GM12878 (cell line): Measurements from ENCODE around the gene BCAR3. TPM values are rescaled to one million over a fixed set of nuclear protein-coding genes. Genes with fewer than 3 reads are reported as not detected.

Experiments used
- ATAC-seq: fragments of 200-7000 bp; cut with Tn5 transposase; 3 replicates; pipeline ENCODE4 v1.9.1; 2020; ENCODE audit warnings: mild to moderate bottlenecking, moderate library complexity
- BruUV-seq: library from RNA; stranded (reverse); fragments of 400-500 nt; replicated peaks from 2 replicates; lab custom pipeline; 2021; lab: Mats Ljungman, UMichigan
- CTCF ChIA-PET: fragments of 300-600 bp; sonication (Branson Sonifier 250); formaldehyde crosslinking; extraction: SDS; loops from one replicate; lab custom pipeline; 2021; ENCODE audit warnings: inconsistent platforms; lab: Yijun Ruan, JAX
- POLR2A ChIA-PET: fragments of 350-600 bp; formaldehyde crosslinking; extraction: SDS; loops from one replicate; lab custom pipeline; 2021; ENCODE audit warnings: inconsistent platforms; lab: Charles Lee
- RAD21 ChIA-PET: fragments of 300-600 bp; sonication (Branson Sonifier 250); formaldehyde crosslinking; loops from one replicate; lab custom pipeline; 2023; ENCODE audit warnings: antibody characterized with exemption; ENCODE audit not compliant: unreplicated experiment; lab: Charles Lee
- SMC1A ChIA-PET: fragments of 300-600 bp; sonication (Branson Sonifier 250); formaldehyde crosslinking; loops from one replicate; lab custom pipeline; 2023; ENCODE audit not compliant: unreplicated experiment, uncharacterized antibody; lab: Charles Lee
- DNase-seq: peaks from one replicate; pipeline ENCODE4 v3.0.0-alpha.2; 2011; ENCODE audit warnings: low read depth, low spot score
- FAIRE-seq: peaks from 3 replicates; lab custom pipeline; 2011; peaks lifted over from hg19 to GRCh38; lab: Jason Lieb, UNC
- H2AFZ ChIP-seq: 2 replicates; pipeline ENCODE4 v1.6.0; 2011; ENCODE audit warnings: low read depth, low read length, control low read depth; ENCODE audit not compliant: control insufficient read depth
- H3K27ac ChIP-seq: 2 replicates; pipeline ENCODE4 v1.5.1; 2011; ENCODE audit warnings: control low read depth; ENCODE audit not compliant: control insufficient read depth, insufficient read depth
- H3K27me3 ChIP-seq, 2 experiments: replicated peaks in 1 of 2; 2 replicates each; pipeline versions ENCODE4 v1.6.0 to v1.6.1; 2011; ENCODE audit warnings: low read length in 1 of 2; ENCODE audit not compliant: control insufficient read depth in 2 of 2, insufficient read depth in 2 of 2
- H3K36me3 ChIP-seq, 2 experiments: 2 replicates each; pipeline ENCODE4 v1.5.1; 2011; ENCODE audit warnings: low read length in 1 of 2; ENCODE audit not compliant: control insufficient read depth in 2 of 2, insufficient read depth in 2 of 2
- H3K4me1 ChIP-seq: 2 replicates; pipeline ENCODE4 v1.6.1; 2011; ENCODE audit warnings: mild to moderate bottlenecking, low read length, moderate library complexity, mixed read lengths; ENCODE audit not compliant: control insufficient read depth, insufficient read depth
- H3K4me2 ChIP-seq: 2 replicates; pipeline ENCODE4 v1.6.0; 2011; ENCODE audit warnings: control low read depth; ENCODE audit not compliant: control insufficient read depth, insufficient read depth
- H3K4me3 ChIP-seq: fragments of 200-600 bp; sonication (generic); 2 replicates; pipeline ENCODE4 v1.5.1; 2016
- H3K79me2 ChIP-seq: 2 replicates; pipeline ENCODE4 v1.6.0; 2011; ENCODE audit warnings: low read length; ENCODE audit not compliant: control insufficient read depth, insufficient read depth
- H3K9ac ChIP-seq: 2 replicates; pipeline ENCODE4 v1.8.0; 2011; ENCODE audit warnings: low read length, control low read depth, mixed read lengths; ENCODE audit not compliant: control insufficient read depth, insufficient read depth
- H3K9me3 ChIP-seq: replicated peaks from 3 replicates; pipeline ENCODE4 v1.5.1; 2011; ENCODE audit warnings: mild to moderate bottlenecking, low read length; ENCODE audit not compliant: control insufficient read depth, insufficient read depth
- H4K20me1 ChIP-seq: 2 replicates; pipeline ENCODE4 v1.6.0; 2011; ENCODE audit not compliant: control insufficient read depth, insufficient read depth
- IKZF2 ChIP-seq, 2 experiments: fragments of 450-650 bp; IDR thresholded peaks; 2 replicates each; pipeline ENCODE4 v1.6.1; 2017; ENCODE audit warnings: mild to moderate bottlenecking in 2 of 2, moderate library complexity in 2 of 2
- NR2F1 ChIP-seq: fragments of 450-650 bp; conservative IDR thresholded peaks from 2 replicates; pipeline ENCODE4 v1.6.1; 2017; ENCODE audit warnings: mild to moderate bottlenecking
- SPI1 ChIP-seq: IDR thresholded peaks from 2 replicates; pipeline ENCODE4 v1.6.1; 2011; ENCODE audit warnings: low read depth, mild to moderate bottlenecking, low read length, moderate library complexity, borderline replicate concordance; ENCODE audit not compliant: insufficient read depth
- WGBS: methylation state at CpG from one replicate; pipeline ENCODE4 v1.1.6; 2016; ENCODE audit warnings: low lambda C conversion rate; ENCODE audit not compliant: insufficient replicate concordance, insufficient coverage; ENCODE audit errors: missing lambda C conversion rate; 5-methylcytosine and 5-hydroxymethylcytosine counted together
- in situ Hi-C: fragments of 300-500 bp; cut with MboI; formaldehyde crosslinking; loops from 9 replicates; pipeline ENCODE4 v1.14.3; 2018; ENCODE audit warnings: mixed read lengths
- intact Hi-C: fragments of 100-400 bp; cut with micrococcal nuclease; formaldehyde crosslinking; loops from one replicate; pipeline ENCODE4 v1.14.2; 2022; ENCODE audit not compliant: unreplicated experiment
- polyA plus RNA-seq, 11 experiments: library from polyadenylated mRNA; depleted of rRNA in 4 of 11; unstranded in 6 of 11; stranded (reverse) in 5 of 11; fragments of >200 nt; fragmentation: Nextera tagmentation in 4 of 11; fragmentation: Illumina TruSeq in 1 of 11; extraction: Ambion mirVana in 4 of 11; extraction: Trizol in 1 of 11; gene quantifications; 1 replicate in 1 of 11; 2 replicates in 10 of 11; pipeline versions ENCODE4 v1.2.1 to v1.2.3, GENCODE V29; 2011 to 2016; ENCODE audit warnings: inconsistent platforms in 2 of 11, missing spikeins in 2 of 11, low read depth in 1 of 11
- total RNA-seq, 4 experiments: library from RNA; depleted of rRNA in 3 of 4; stranded (reverse); fragments of >200 nt in 3 of 4; fragmentation: Illumina TruSeq in 1 of 4; extraction: Trizol in 1 of 4; gene quantifications; 2 replicates each; pipeline versions ENCODE4 v1.2.1 to v1.2.3, GENCODE V29; 2013 to 2021

Gene BCAR3
- total and polyA plus RNA-seq, 10 of the 15 experiments (the other 5 are each of a cell fraction or from before 2014, with no cell fraction given): 1.3 to 6.6 (median 1.8) TPM

DNA sequence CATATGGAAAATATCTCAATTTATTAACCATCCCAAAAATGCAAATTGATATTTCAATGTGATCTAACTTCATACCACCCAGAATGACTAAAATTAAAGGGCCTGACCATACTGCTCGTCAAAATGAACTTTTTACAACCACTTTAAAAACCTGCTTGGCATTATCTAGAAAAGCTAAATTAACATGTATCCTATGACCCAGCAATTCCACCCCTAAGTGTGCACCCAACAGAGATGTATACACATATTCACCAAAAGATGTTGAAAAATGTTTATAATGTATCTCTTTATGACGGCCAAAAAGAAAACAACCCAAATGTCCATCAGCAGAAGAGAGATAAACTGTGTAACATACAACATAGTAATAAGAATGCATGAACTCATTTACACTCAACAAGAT is 1.6 kb upstream of the BCAR3 start (continued):
- no peak for TF ChIP-seq IKZF2 (IDR thresholded peaks at IDR 0.05)

DNA sequence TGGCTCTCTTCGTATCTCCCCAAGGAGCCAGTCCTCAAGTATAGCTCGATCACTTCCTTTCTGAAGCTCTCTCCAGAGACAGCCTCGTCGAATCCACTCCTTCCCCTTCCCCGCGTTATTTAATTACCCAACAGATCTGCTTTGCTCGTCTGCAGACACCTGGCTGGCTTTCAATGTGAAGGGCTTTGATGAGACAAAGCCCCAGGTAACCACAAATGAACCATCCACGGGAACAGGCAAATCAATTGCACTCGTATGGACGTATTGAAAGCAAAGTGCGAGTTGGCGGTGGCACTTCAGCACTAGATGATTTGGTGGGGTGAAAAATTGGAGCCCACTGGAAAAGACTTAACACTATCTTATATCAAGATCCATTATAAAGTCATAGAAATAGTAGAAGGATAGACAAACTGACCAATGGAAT is 364 bp upstream of the BCAR3 start:
- ChIA-PET RAD21 (interaction anchor here (0.8 to 5.7 kb wide), 15 partner anchors 10 to 132 kb away, joined by 3 to 24 read pairs (median 6); no protein-coding TSS in a partner anchor), SMC1A (interaction anchor here (0.8 to 5.4 kb wide), 18 partner anchors 10 to 340 kb away, joined by 3 to 27 read pairs (median 4); no protein-coding TSS in a partner anchor), CTCF (interaction anchor here (0.8 to 5.2 kb wide), 17 partner anchors 9 to 132 kb away, joined by 3 to 30 read pairs (median 5); no protein-coding TSS in a partner anchor), POLR2A (interaction anchor here (0.6 to 2.1 kb wide), 7 partner anchors 11 to 70 kb away, joined by 3 to 11 read pairs (median 3); no protein-coding TSS in a partner anchor)
- Histone ChIP-seq H3K27ac (peak overlapping the region; percentile 28; the same call in 1 of the 2 replicates), H2AFZ (peak overlapping the region; percentile 81), H3K4me1 (peaks cover 22% of the 10 kb centered on the region), H4K20me1 (no peaks in the 10 kb centered on the region; the same call in 1 of the 2 replicates), H3K9me3 (no peaks in the 10 kb centered on the region), H3K79me2 (no peaks in the 10 kb centered on the region), H3K4me3 (peak overlapping the region; percentile 87), H3K27me3 (peaks cover 0 to 4% of the 10 kb centered on the region in 2 experiments; a peak in 2 of 4 replicates), H3K36me3 (no peaks in the 10 kb centered on the region), H3K9ac (peak overlapping the region; percentile 58), H3K4me2 (peak overlapping the region; percentile 100)
- in situ Hi-C loops (no loop called here), intact Hi-C loops (loop anchor here (2.0 kb wide), 1 partner anchor 23 kb away; no protein-coding TSS in a partner anchor)
- no peak for ATAC-seq
- no peak for FAIRE-seq
- no peak for DNase-seq
- WGBS: 14% methylated on average over 12 of the region's 12 CpGs
- no TSS peak for BruUV-seq
- TF ChIP-seq SPI1 (peak; percentile 16; the same call in 1 of the 2 replicates), NR2F1 (no peak)
- TF ChIP-seq, all 136 proteins: peak for 1
